Stimulated activated CD4-positive, alpha-beta T cell treated with anti-CD3 and anti-CD28 coated beads, Interleukin-2, amount 100 ng/mL, for 24 hours (primary cell): ENCODE measurements around the gene PSMG3.

Source experiments
- DNase-seq, 2 donors: peaks; one replicate each; pipeline ENCODE4 v3.0.0-alpha.2; 2020

PSMG3 gene

GRCh38 chr7:1542841-1543747 is 26.7 kb downstream of the PSMG3 start:
- DNase-seq, result no peak

DNA sequence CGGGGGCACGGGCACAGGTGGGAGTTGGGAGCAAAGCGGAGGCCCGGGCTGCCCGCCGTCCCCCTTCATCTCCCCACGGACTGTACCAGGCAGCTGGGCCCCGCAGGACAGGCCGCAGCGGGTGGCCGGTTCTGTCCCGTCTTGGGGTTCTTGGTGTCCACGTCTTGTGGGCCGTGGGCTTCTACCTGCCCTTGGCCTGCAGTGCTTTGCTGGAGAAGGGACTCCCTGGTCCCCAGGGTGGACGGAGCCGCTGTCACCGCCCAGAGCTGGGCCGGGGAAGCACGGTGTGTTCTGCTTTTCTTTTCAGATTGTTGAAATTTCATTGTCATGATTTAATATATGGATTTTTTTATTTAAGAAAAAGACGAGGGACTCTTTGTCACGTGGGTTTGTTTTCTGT is 27.5 kb downstream of the PSMG3 start:
- DNase-seq, result no peak

GRCh38 chr7:1541431-1542162 is 28.2 kb downstream of the PSMG3 start:
- DNase-seq, result no peak

DNA sequence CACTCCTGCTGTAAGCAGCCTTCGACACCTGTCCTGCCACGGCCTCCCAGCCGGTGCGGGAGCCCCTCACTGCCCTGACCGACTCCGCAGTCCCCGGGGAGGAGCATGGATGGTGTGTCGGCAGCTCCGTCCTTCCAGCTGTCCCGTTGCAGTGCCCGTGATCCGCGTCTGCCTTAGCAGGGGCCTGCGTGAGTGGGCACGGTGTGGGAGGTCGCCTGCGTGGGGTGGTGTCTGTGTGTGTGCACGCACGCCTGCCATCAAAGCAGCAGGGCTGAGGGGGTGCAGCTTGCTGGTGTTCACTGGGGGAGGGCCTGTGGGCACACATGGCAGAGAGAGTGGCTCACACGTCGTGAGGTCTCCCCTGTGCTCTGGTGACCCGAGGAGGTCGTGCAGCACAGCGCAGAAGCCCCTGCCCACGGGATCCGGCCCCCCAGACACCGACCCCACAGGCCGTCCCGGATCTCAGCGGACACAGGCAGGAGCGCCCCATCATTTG is 29.0 kb downstream of the PSMG3 start:
- no peak for DNase-seq

DNA sequence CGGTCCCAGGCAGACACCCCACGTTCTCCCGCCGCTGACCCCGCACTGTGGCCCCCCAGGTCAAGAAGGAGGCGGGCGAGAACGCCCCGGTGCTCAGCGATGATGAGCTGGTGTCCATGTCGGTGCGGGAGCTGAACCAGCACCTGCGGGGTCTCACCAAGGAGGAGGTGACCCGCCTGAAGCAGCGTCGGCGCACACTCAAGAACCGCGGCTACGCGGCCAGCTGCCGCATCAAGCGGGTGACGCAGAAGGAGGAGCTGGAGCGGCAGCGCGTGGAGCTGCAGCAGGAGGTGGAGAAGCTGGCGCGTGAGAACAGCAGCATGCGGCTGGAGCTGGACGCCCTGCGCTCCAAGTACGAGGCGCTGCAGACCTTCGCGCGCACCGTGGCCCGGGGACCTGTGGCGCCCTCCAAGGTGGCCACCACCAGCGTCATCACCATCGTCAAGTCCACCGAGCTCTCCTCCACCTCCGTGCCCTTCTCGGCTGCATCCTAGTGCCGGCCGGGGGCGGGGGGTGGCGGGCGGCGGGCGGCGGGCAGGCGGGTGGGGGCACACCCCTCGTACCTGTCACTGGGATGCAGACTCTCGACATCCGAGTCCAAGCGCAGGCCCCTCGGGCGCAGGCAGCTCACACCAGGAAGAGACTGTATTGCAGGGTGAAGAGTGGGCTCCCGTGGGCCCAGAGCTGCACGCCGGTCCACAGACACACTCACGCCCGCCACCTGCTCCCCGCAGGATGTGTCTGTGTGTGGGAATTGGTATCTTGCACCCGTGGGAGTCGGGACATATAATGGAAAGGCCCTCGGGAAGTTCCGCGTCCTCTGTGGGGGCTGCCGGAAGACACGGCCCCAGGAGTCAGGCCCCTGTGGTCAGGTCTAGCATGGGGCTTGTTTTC is 29.7 kb downstream of the PSMG3 start:
- no peak for DNase-seq

- DNase-seq, result no peak
Observed at GRCh38 chr7:1539181-1539881, 30.5 kb downstream of the PSMG3 start.

- no peak for DNase-seq
Observed at GRCh38 chr7:1538544-1539180, 31.2 kb downstream of the PSMG3 start.

DNA sequence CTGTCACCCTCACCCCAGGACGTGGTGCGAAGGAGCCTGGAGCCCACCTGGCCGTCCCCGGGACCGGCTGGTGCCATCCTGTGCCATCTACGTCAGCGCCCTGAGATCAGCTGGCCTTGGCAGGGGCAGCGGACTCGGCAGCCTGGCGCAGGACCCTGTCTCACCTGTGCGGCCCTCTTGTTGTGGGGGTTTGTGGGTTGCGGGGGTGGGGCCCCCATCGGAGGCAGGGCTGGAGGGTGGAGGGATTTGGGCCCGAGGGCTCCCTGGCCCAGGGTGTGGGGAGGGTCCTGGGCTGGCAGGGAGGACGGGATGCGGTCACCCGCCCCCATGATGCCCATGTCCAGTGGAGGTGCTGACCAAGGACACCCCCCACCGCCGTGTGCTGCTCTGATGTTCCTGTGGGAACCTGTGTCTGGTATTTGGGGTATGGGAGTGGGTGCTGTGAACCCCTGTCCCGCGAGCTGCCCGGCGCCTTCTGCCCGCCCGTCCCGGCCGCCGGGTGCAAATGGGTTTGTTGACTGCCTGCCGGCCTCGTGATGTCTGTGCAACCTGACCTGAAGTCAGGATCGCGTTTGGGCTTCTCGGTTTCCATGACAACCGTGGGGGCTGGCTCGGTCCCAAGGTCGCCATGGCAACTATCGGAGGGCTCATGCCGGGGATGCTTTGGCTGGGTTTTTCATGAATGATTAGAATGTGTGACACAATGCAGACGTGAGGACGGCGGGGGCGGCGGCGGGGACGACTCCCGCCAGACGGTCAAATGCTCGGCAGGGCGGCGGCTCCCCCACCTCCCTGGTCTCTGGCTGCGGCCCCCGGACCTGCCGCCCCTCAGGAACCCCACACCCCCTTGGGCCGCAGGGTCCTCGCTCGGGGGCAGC is 32.1 kb downstream of the PSMG3 start:
- DNase-seq, result no peak

DNA sequence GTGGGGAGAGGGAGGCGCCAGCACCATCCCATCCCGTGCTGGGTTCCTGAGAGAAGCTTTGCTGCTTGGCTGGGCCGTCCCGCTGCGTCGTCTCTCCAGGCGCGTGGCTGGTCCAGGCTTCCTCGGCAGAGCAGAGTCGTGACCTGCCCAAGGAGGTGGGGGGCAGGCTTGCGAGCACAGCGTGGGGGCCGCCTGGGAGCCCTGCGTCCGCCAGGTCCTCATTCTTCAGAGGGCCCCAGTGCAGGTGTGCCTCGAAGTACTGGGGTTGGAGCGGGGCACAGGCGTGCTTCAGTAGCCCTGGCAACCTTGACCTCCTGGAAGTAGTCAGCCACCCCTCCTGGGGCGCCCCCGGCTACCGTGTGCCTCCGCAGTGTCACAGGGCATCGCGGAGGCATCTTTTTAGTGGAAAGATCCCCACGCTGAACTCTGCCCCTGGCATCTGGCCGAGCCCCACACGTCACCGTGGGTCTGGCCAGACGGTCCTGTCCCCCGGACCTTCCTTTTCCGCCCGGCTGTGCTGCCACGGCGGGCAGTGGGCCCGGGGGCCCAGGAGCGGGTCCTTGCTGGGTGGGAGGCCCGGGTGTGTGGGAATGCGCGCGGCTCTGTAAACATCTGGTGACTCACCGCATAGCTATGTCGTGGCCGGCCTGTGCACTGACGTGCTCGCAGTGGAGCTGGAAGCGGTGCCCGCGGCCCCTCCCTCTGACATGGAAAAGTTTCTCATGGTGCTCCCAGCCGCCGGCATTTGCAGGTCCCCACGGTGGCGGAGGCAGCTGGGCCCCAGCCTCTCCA is 32.9 kb downstream of the PSMG3 start:
- no peak for DNase-seq

DNA sequence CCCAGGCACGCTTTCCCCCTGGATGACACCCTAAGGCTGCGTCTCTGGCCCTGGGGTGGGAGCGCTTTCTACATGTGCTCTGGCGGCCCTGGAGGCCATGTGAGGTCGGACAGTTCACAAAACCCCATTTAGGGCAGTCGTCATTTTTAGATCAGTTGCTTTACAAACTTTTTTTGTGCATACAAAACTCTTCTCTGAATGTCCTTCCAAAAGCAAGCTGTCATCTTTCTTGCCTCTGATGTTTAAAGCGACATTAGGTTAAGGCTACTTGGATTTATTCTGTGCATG is 33.4 kb downstream of the PSMG3 start:
- DNase-seq, result no peak

DNA sequence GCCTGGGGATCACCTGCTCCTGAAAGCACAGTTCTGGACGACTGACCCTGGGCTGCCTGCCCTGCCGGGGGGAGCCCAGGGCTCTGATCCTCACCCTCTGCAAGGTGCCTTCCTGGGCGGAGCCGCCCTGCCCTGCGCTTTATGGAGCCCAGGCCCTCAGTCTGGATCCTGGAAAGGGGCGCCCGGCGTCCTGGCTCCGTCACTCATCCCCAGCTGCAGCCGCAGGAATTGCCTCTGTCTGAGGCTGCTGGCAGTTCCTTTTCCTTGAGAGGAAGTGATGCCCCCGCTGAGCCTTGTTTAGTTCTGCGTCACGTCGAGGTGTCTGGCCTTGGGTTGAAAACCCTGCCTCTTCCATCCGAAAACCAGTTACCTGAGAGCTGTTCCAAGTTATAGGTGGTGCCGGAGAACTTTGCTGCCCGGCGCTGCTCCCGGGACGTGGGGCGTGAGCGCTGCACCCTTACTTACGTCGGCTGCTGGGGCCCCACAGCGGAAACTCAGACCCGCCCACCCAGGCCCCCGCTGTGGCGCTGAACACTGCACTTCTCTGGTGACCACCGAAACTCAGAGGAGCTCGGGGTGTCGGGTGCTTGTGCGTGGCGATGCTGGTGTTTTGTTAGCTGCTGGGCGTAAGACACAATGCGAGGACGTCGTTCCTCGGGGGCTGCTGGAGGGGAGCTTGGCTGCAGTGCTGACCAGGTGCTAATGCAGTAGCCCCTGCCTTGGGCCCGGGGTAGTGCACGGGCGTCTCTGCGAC is 34.0 kb downstream of the PSMG3 start:
- DNase-seq, result no peak

DNA sequence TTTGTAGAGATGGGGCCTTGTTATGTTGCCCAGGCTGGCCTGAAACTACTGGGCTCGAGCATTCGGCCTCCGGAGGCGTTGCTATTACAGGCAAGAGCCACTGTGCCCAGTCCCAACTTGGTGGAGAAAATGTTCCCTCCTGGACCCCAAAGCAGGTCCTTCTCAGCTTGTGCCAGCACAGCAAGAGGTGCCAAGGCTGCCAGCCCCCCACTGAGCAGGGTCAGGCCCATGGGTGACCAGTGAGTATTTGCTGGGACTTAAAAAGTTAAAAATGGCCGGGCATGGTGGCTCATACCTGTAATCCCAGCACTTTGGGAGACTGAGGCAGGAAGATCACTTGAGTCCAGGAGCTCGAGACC is 34.8 kb downstream of the PSMG3 start:
- DNase-seq, result no peak

DNA sequence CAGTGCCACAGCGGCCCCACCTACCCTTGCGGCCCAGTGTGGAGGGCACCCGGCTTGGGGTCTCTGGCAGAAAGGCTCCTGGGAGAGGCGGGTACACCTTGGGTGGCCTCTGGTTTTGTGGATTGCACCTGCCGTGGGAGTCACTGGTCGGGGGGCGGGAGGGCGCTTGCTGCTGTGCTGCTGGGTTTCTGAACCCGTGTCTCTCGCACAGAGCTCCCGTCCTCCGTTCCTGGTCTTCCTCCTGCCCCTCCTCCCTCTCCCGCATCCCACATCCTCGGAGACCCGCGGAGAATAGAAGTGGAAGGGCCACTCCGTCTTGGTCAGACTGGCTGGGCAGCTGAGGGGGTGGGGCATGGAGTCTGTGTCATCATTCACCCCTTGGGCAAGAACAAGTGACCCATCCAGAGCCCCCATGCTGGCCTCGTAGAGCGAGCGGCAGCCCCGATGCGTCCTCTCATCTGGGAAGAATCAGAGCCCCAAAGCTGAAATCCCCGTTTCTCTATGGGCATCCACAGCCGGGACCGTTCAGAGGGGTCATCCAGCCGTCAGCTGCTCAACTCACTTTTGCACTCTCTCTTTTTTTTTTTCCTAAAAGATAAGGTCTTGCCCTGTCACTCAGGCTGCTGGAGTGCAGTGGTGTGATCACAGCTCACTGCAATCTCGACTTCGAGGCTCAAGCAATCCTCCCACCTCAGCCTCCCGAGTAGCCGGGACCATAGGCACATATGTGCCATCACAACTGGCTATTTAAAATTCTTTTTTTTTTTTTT is 35.3 kb downstream of the PSMG3 start:
- no peak for DNase-seq

- peak; percentile 44 to 55 for DNase-seq
Observed at GRCh38 chr7:1533547-1534329, 36.1 kb downstream of the PSMG3 start.

- no peak for DNase-seq
Observed at GRCh38 chr7:1533255-1533546, 36.6 kb downstream of the PSMG3 start.

GRCh38 chr7:1532456-1533254 is 37.2 kb downstream of the PSMG3 start:
- DNase-seq, result peak; percentile 64 to 67

DNA sequence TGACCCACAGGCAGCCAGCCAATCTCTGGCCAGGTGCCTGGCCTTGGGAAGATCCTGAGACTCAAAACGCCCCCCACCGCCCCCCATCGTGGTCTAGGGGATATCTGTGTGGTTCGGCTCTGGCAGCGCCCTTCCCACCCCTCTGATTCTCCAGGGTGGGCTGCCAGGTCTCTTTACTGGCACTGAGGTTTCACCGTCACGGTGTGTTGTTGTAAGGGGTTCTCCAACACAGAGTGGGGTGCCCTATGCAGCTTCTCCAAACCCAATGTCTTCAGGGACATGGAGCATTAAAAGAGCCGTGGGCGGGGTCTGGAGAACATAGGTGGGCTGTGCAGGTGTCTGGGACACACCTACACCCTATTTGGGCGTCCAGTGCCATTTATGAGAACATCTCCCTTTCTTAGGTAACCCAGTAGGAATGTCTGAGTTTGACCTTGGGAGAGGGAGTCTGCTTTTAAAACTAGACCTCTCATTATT is 37.8 kb downstream of the PSMG3 start:
- peak in 1 of 2 donors; percentile 27 for DNase-seq
